ENCODE data around the gene CSTF2T. TPM values are rescaled to one million over a fixed set of nuclear protein-coding genes. Genes with fewer than 3 reads are reported as not detected.
A peak's percentile ranks its signal among the peaks of the same experiment; 100 is the strongest.

CSTF2T gene, protein sequence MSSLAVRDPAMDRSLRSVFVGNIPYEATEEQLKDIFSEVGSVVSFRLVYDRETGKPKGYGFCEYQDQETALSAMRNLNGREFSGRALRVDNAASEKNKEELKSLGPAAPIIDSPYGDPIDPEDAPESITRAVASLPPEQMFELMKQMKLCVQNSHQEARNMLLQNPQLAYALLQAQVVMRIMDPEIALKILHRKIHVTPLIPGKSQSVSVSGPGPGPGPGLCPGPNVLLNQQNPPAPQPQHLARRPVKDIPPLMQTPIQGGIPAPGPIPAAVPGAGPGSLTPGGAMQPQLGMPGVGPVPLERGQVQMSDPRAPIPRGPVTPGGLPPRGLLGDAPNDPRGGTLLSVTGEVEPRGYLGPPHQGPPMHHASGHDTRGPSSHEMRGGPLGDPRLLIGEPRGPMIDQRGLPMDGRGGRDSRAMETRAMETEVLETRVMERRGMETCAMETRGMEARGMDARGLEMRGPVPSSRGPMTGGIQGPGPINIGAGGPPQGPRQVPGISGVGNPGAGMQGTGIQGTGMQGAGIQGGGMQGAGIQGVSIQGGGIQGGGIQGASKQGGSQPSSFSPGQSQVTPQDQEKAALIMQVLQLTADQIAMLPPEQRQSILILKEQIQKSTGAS
- 10 to 100 TPM; 24.1 to 29.3 (median 28.1) TPM for total RNA-seq

DNA sequence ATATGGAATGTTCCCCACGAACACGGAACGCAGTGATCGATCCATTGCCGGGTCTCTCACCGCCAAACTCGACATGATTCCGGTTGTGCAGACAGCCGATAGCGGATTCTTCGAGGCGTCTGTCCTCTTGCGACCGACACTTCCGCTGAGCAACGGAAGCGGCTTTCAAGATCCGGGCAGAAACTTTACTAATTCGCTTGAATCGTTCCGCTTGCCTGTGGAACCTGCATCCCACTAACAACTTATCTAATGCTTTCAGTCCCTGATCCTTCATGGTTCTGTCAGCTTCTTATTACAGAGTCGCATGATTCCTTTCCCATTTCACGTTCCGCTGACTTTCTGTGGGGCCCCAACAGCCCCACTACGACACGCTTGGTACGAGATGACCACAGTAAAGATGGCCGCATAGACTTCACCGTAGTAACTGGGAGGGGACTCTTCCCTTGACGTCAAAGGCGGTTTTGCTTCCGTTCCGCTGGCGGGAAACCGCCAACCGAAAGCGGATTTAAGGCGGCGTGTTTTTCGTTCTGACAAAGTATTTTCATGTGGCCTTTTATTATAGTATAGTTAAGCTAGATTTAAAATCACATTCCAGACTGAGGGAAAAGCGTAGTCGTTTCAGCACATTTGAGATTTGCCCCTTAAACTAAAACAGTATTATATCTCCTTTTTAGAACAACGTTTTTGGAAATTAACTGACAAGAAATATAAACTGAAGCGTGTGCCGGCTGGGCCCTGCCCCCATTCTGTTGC lies at the start of gene CSTF2T:
Gene CSTF2T, minus strand, starts transcription at position 121 of the 753 bp plus-strand sequence. Its CDS starts 46 bp downstream, at position 75.
- Histone ChIP-seq H3K4me3 (peak within 1 kb of the TSS; percentile 66 to 99), H3K36me3 (no peaks in the 10 kb centered on the region), H3K27me3 (no peaks in the 10 kb centered on the region), H3K27ac (peak within 1 kb of the TSS; percentile 88 to 97 (median 94)), H3K4me1 (peaks cover 5 to 51% (median 25%) of the 10 kb centered on the region in 3 donors), H3K9me3 (no peaks in the 10 kb centered on the region)
- peak; percentile 94 for ATAC-seq
- TF ChIP-seq POLR2AphosphoS5 (IDR thresholded peaks at IDR 0.05) (peak; percentile 93), POLR2A (IDR thresholded peaks at IDR 0.05) (peak; percentile 28 to 31), EP300 (IDR thresholded peaks at IDR 0.05) (no peak)
- TF ChIP-seq, protein P1, sequence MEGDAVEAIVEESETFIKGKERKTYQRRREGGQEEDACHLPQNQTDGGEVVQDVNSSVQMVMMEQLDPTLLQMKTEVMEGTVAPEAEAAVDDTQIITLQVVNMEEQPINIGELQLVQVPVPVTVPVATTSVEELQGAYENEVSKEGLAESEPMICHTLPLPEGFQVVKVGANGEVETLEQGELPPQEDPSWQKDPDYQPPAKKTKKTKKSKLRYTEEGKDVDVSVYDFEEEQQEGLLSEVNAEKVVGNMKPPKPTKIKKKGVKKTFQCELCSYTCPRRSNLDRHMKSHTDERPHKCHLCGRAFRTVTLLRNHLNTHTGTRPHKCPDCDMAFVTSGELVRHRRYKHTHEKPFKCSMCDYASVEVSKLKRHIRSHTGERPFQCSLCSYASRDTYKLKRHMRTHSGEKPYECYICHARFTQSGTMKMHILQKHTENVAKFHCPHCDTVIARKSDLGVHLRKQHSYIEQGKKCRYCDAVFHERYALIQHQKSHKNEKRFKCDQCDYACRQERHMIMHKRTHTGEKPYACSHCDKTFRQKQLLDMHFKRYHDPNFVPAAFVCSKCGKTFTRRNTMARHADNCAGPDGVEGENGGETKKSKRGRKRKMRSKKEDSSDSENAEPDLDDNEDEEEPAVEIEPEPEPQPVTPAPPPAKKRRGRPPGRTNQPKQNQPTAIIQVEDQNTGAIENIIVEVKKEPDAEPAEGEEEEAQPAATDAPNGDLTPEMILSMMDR (IDR thresholded peaks at IDR 0.05): peak in 1 of 4 experiments; percentile 5
- WGBS, 2 donors (ENCODE audit: low coverage in 1 of 2): 0 to 1% methylated on average over 17 to 30 of the region's 45 CpGs

DNA sequence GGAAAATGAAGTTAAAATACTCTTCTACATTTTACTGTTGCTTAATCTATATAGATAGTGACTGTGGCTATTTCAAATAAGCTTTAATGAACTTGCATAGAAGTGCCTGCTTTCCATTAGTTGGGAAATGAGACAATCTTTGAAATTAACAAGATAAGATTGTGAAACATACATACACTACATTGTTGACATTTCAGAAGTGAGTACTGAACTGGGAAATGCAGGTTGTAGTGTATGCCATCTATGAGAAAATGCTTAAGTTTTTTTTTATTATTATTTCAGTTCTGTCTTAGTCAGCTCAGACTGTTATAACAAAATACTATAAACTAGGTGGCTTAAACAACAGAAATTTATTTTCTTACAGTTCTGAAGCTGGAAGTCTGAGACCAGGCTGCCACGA lies 49.6 kb upstream of the CSTF2T start:
- H3K36me3 ChIP-seq: no peaks in the 10 kb centered on the region
- no peaks in the 10 kb centered on the region for H3K27me3 ChIP-seq
- no peak overlapping the region for H3K4me3 ChIP-seq
- no peak overlapping the region for H3K27ac ChIP-seq
- TF ChIP-seq, protein P1 (IDR thresholded peaks at IDR 0.05): no peak
- TF ChIP-seq POLR2AphosphoS5 (IDR thresholded peaks at IDR 0.05) (no peak), POLR2A (IDR thresholded peaks at IDR 0.05) (no peak), EP300 (IDR thresholded peaks at IDR 0.05) (no peak)
- no peaks in the 10 kb centered on the region for H3K4me1 ChIP-seq
- no peaks in the 10 kb centered on the region for H3K9me3 ChIP-seq
- ATAC-seq: no peak
- WGBS, 2 donors (ENCODE audit: low coverage in 1 of 2): 91% methylated on average over 1 of the region's 1 CpG; no CpG with 5 or more reads in 1 of the 2 donors

DNA sequence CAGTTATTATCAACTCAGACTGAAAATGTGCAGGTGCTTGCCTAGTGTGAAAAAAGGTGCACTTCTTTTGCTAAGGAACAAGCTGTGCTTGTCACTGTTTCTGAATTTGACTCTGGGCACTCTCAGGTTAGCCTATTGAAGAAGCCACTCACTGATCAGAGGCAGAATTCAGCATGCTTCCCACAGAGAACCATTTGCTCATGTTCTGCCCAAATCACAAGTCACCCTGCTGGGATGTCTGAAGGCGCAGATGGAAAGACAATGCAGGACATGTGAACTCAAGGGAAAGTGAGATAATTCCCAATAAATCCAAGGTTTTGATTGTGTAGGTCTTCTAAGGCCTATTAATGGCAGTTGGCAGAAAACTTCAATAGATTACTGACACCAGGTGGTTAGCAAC lies 47.8 kb upstream of the CSTF2T start:
- Histone ChIP-seq H3K27ac (no peak overlapping the region), H3K9me3 (no peaks in the 10 kb centered on the region), H3K4me3 (no peak overlapping the region), H3K4me1 (peaks cover 0 to under 1% (median 0%) of the 10 kb centered on the region in 3 donors), H3K36me3 (no peaks in the 10 kb centered on the region), H3K27me3 (no peaks in the 10 kb centered on the region)
- WGBS, 2 donors (ENCODE audit: low coverage in 1 of 2): 86 to 100% methylated on average over 1 of the region's 1 CpG
- no peak for ATAC-seq
- TF ChIP-seq, protein P1 (IDR thresholded peaks at IDR 0.05): no peak
- no peak for TF ChIP-seq EP300 (IDR thresholded peaks at IDR 0.05)
- TF ChIP-seq POLR2AphosphoS5 (IDR thresholded peaks at IDR 0.05): no peak
- TF ChIP-seq POLR2A (IDR thresholded peaks at IDR 0.05): no peak

DNA sequence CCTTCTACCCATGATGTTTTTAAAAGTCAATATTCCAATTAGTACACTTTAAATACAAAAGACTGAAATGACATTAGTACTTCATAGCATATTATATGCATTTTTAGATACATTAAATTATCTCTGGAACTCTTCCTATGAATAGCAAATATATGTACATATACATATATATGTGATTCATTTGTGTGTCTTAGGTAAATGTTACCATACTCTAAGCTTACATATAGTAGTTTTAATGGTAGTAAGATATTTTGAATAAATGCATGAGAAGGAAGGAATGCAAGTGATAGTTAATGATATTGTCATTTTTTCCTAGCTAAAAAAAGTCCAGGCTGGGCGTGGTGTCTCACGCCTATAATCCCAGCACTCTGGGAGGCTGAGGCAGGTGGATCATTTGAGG lies 46.0 kb upstream of the CSTF2T start:
- H3K27ac ChIP-seq: no peak overlapping the region
- no peak overlapping the region for H3K4me3 ChIP-seq
- WGBS, 2 donors (ENCODE audit: low coverage in 1 of 2): 89 to 100% methylated on average over 2 of the region's 2 CpGs
- no peaks in the 10 kb centered on the region for H3K27me3 ChIP-seq
- TF ChIP-seq, protein P1 (IDR thresholded peaks at IDR 0.05): no peak
- TF ChIP-seq POLR2AphosphoS5 (IDR thresholded peaks at IDR 0.05) (no peak), EP300 (IDR thresholded peaks at IDR 0.05) (no peak), POLR2A (IDR thresholded peaks at IDR 0.05) (no peak)
- H3K9me3 ChIP-seq: no peaks in the 10 kb centered on the region
- peaks cover 0 to 11% (median 0%) of the 10 kb centered on the region in 3 donors for H3K4me1 ChIP-seq
- ATAC-seq: no peak
- no peaks in the 10 kb centered on the region for H3K36me3 ChIP-seq
